Endothelial cell of umbilical vein (primary cell): ENCODE measurements around the gene REC8. TPM values are rescaled to one million over a fixed set of nuclear protein-coding genes. Genes with fewer than 3 reads are reported as not detected.

Source experiments
- BruUV-seq: library from RNA; stranded (reverse); fragments of 400-500 nt; replicated peaks from 2 replicates; lab custom pipeline; 2021; lab: Mats Ljungman, UMichigan
- CTCF ChIA-PET: fragments of 300-600, 350-600 bp; sonication (Branson Sonifier 250); formaldehyde crosslinking; loops from one replicate; lab custom pipeline; 2021; ENCODE audit warnings: antibody characterized with exemption, inconsistent platforms; lab: Charles Lee
- POLR2A ChIA-PET: fragments of 300-600, 350-600 bp; sonication (Branson Sonifier 250); formaldehyde crosslinking; loops from one replicate; lab custom pipeline; 2021; ENCODE audit warnings: antibody characterized with exemption, inconsistent platforms; lab: Charles Lee
- DNase-seq: peaks from one replicate; pipeline ENCODE4 v3.0.0-alpha.2; 2011; ENCODE audit warnings: low read depth, low spot score
- FAIRE-seq: peaks from 2 replicates; lab custom pipeline; 2011; peaks lifted over from hg19 to GRCh38; lab: Jason Lieb, UNC
- H2AFZ ChIP-seq: 2 replicates; pipeline ENCODE4 v1.6.0; 2012; ENCODE audit warnings: low read depth, low read length, control low read depth, inconsistent platforms
- H3K27ac ChIP-seq: 2 replicates; pipeline ENCODE4 v1.5.1; 2011; ENCODE audit warnings: low read depth, mild to moderate bottlenecking, control low read depth, low read length, moderate library complexity; ENCODE audit not compliant: insufficient read depth
- H3K27me3 ChIP-seq, 2 experiments: 2 replicates each; pipeline versions ENCODE4 v1.6.0 to v1.6.1; 2011; ENCODE audit warnings: low read length in 2 of 2, mixed read lengths in 1 of 2; ENCODE audit not compliant: control insufficient read depth in 2 of 2, insufficient read depth in 2 of 2
- H3K36me3 ChIP-seq, 2 experiments: 2 replicates in 1 of 2; 3 replicates in 1 of 2; pipeline ENCODE4 v1.5.1; 2011; ENCODE audit warnings: low read length in 2 of 2, mild to moderate bottlenecking in 1 of 2, moderate library complexity in 1 of 2; ENCODE audit not compliant: control insufficient read depth in 2 of 2, insufficient read depth in 2 of 2; ENCODE audit errors: extremely low read depth in 1 of 2
- H3K4me1 ChIP-seq: 3 replicates; pipeline ENCODE4 v1.5.1; 2011; ENCODE audit warnings: mild to moderate bottlenecking, low read length; ENCODE audit not compliant: control insufficient read depth, insufficient read depth; ENCODE audit errors: extremely low read depth
- H3K4me2 ChIP-seq: 2 replicates; pipeline ENCODE4 v1.6.1; 2011; ENCODE audit warnings: low read length, control low read depth, mixed read lengths; ENCODE audit not compliant: insufficient read depth
- H3K4me3 ChIP-seq, 3 experiments: fragments of 200-600 bp in 1 of 3; sonication (generic), shearing (Covaris generic) in 1 of 3; replicated peaks in 1 of 3; 2 replicates each; pipeline ENCODE4 v1.5.1; 2011 to 2016; ENCODE audit warnings: control low read depth in 3 of 3, low read length in 3 of 3, mild to moderate bottlenecking in 2 of 3, inconsistent platforms in 1 of 3, low read depth in 1 of 3, moderate library complexity in 1 of 3; ENCODE audit not compliant: insufficient read depth in 1 of 3
- H3K79me2 ChIP-seq: 2 replicates; pipeline ENCODE4 v1.6.0; 2012; ENCODE audit warnings: low read length, inconsistent platforms; ENCODE audit not compliant: control insufficient read depth, insufficient read depth
- H3K9ac ChIP-seq: replicated peaks from 2 replicates; pipeline ENCODE3; 2011; ENCODE audit warnings: low read length, control low read depth; ENCODE audit not compliant: insufficient read depth; ENCODE audit errors: extremely low read depth
- H3K9me1 ChIP-seq: replicated peaks from 3 replicates; pipeline ENCODE4 v1.6.0; 2011; ENCODE audit warnings: mild to moderate bottlenecking, low read length; ENCODE audit not compliant: control insufficient read depth, insufficient read depth; ENCODE audit errors: extremely low read depth
- H3K9me3 ChIP-seq: replicated peaks from 2 replicates; pipeline ENCODE4 v1.5.1; 2012; ENCODE audit warnings: low read length, inconsistent platforms; ENCODE audit not compliant: control insufficient read depth, insufficient read depth
- H4K20me1 ChIP-seq: replicated peaks from 2 replicates; pipeline ENCODE3; 2011; ENCODE audit warnings: mild to moderate bottlenecking, low read length; ENCODE audit not compliant: control insufficient read depth, insufficient read depth; ENCODE audit errors: extremely low read depth
- EZH2 ChIP-seq: IDR thresholded peaks from 2 replicates; pipeline ENCODE4 v1.6.1; 2012; ENCODE audit warnings: borderline replicate concordance, low read depth, mild to moderate bottlenecking, moderate library complexity, low read length, inconsistent platforms; ENCODE audit not compliant: severe bottlenecking
- FOS ChIP-seq: IDR thresholded peaks from 2 replicates; pipeline ENCODE4 v1.6.1; 2011; ENCODE audit warnings: mild to moderate bottlenecking, low read length, moderate library complexity, borderline replicate concordance; ENCODE audit not compliant: insufficient read depth
- JUN ChIP-seq: IDR thresholded peaks from 2 replicates; pipeline ENCODE4 v1.6.1; 2011; ENCODE audit warnings: borderline replicate concordance, low read depth; ENCODE audit not compliant: insufficient read length, insufficient read depth
- MYC ChIP-seq: IDR thresholded peaks from one replicate; pipeline ENCODE4 v1.6.1; 2011; ENCODE audit warnings: mild to moderate bottlenecking, low read depth, low read length
- POLR2A ChIP-seq: IDR thresholded peaks from 2 replicates; pipeline ENCODE4 v1.6.1; 2012; ENCODE audit warnings: low read depth, mild to moderate bottlenecking, control low read depth, low read length
- dilution Hi-C: fragments of 300-500 bp; cut with MboI; formaldehyde crosslinking; loops from one replicate; pipeline ENCODE4 v1.15.0; 2019; ENCODE audit warnings: low sequenced_read_pairs; ENCODE audit not compliant: extremely low pct_ligation_motif_present
- intact Hi-C: fragments of 100-400 bp; cut with micrococcal nuclease; formaldehyde crosslinking; loops from one replicate; pipeline ENCODE4 v1.10.0; 2022
- polyA plus RNA-seq, 4 experiments: library from polyadenylated mRNA; depleted of rRNA in 3 of 4; stranded (reverse) in 3 of 4; unstranded in 1 of 4; fragments of >200 nt; gene quantifications; 2 replicates each; pipeline versions ENCODE4 v1.2.1 to v1.2.3, GENCODE V29; 2011 to 2012; ENCODE audit warnings: missing spikeins in 1 of 4
- total RNA-seq: library from RNA; stranded (reverse); gene quantifications from 2 replicates; pipeline ENCODE4 v1.2.3, GENCODE V29; 2021
- TF ChIP-seq, protein P1 (sequence below): IDR thresholded peaks from 2 replicates; pipeline ENCODE4 v1.6.1; 2011; ENCODE audit not compliant: insufficient read depth, insufficient read length
- TF ChIP-seq, protein P2 (sequence below), 2 donors: IDR thresholded peaks; 1 replicate in 1 of 2; 2 replicates in 1 of 2; pipeline ENCODE4 v1.5.1; 2011; ENCODE audit warnings: low read length in 2 of 2, mild to moderate bottlenecking in 2 of 2, moderate library complexity in 2 of 2, control low read depth in 1 of 2, inconsistent platforms in 1 of 2, low read depth in 1 of 2; ENCODE audit not compliant: insufficient read depth in 1 of 2; ENCODE audit errors: extremely low read depth in 1 of 2

Gene REC8
- total and polyA plus RNA-seq, 2 donors (not counting 3 experiments of a cell fraction or from before 2014, with no cell fraction given), result 12.5 to 33.6 TPM

DNA sequence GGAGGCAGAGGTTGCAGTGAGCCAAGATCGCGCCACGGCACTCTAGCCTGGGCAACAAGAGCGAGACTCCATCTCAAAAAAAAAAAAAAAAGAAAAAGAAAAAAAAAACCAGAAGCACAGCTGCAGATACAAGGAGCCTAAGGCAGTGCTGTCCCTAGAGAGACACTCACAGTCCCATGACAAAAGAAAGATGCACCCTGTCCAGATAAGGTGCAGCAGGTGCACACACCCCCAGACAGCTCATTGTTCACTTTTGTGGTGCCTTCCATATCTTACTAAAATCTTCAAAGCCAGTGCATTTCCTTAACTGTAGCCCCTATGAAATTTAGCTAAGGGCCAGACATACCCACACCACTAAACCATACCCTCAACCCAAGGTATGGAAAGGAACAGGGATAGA lies 49.5 kb upstream of the REC8 start:
- intact Hi-C loops (no loop called here), dilution Hi-C loops (no loop called here)
- no peaks in the 10 kb centered on the region for H3K4me1 ChIP-seq
- ChIA-PET POLR2A (no interaction called here), CTCF (interaction anchor here (0.6 to 1.3 kb wide), 2 partner anchors 39 to 64 kb away, joined by 3 read pairs; partner anchors contain the start of gene IRF9)
- DNase-seq (no peak), FAIRE-seq (no peak)
- no peak overlapping the region for H3K27ac ChIP-seq
- BruUV-seq, result no TSS peak
- H3K27me3 ChIP-seq, result no peaks in the 10 kb centered on the region
- peaks cover 11 to 35% of the 10 kb centered on the region in 2 experiments for H3K36me3 ChIP-seq
- TF ChIP-seq FOS (no peak), EZH2 (no peak)
- no peaks in the 10 kb centered on the region for H3K9me3 ChIP-seq
- no peaks in the 10 kb centered on the region for H3K79me2 ChIP-seq
- H2AFZ ChIP-seq, result no peak overlapping the region
- H4K20me1 ChIP-seq, result no peaks in the 10 kb centered on the region
- H3K4me2 ChIP-seq, result no peak overlapping the region
- no peaks in the 10 kb centered on the region for H3K9me1 ChIP-seq
- H3K9ac ChIP-seq, result no peak overlapping the region
- no peak overlapping the region for H3K4me3 ChIP-seq

DNA sequence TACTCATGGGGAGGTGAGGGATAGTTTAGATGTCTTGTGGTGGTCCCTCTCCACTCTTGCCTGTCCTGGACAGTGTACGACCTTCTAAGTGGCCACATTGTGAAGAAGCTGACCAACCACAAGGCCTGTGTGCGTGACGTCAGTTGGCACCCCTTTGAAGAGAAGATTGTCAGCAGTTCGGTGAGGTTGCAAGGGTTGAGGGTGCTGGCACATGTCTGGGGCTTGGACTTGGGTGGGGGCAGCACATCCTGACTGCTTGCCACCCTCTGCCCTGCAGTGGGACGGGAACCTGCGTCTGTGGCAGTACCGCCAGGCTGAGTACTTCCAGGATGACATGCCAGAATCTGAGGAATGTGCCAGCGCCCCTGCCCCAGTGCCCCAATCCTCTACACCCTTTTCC lies 49.0 kb upstream of the REC8 start:
- H3K4me2 ChIP-seq, result no peak overlapping the region
- no peaks in the 10 kb centered on the region for H3K9me3 ChIP-seq
- BruUV-seq, result no TSS peak
- H3K79me2 ChIP-seq, result no peaks in the 10 kb centered on the region
- FAIRE-seq (no peak), DNase-seq (no peak)
- intact Hi-C loops (no loop called here), dilution Hi-C loops (no loop called here)
- H3K27me3 ChIP-seq, result no peaks in the 10 kb centered on the region
- H3K27ac ChIP-seq, result no peak overlapping the region
- no peak overlapping the region for H3K4me3 ChIP-seq
- POLR2A ChIA-PET, result no interaction called here
- H3K9me1 ChIP-seq, result no peaks in the 10 kb centered on the region
- H3K36me3 ChIP-seq, result peaks cover 11 to 35% of the 10 kb centered on the region in 2 experiments
- no peak overlapping the region for H3K9ac ChIP-seq
- H2AFZ ChIP-seq, result no peak overlapping the region
- CTCF ChIA-PET, result interaction anchor here (0.6 to 1.3 kb wide), 2 partner anchors 38 to 64 kb away, joined by 3 read pairs; partner anchors contain the start of gene IRF9
- TF ChIP-seq POLR2A (no peak), MYC (no peak), FOS (no peak), EZH2 (no peak), JUN (no peak)
- TF ChIP-seq, protein P1, sequence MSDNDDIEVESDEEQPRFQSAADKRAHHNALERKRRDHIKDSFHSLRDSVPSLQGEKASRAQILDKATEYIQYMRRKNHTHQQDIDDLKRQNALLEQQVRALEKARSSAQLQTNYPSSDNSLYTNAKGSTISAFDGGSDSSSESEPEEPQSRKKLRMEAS, result no peak
- TF ChIP-seq, protein P2, sequence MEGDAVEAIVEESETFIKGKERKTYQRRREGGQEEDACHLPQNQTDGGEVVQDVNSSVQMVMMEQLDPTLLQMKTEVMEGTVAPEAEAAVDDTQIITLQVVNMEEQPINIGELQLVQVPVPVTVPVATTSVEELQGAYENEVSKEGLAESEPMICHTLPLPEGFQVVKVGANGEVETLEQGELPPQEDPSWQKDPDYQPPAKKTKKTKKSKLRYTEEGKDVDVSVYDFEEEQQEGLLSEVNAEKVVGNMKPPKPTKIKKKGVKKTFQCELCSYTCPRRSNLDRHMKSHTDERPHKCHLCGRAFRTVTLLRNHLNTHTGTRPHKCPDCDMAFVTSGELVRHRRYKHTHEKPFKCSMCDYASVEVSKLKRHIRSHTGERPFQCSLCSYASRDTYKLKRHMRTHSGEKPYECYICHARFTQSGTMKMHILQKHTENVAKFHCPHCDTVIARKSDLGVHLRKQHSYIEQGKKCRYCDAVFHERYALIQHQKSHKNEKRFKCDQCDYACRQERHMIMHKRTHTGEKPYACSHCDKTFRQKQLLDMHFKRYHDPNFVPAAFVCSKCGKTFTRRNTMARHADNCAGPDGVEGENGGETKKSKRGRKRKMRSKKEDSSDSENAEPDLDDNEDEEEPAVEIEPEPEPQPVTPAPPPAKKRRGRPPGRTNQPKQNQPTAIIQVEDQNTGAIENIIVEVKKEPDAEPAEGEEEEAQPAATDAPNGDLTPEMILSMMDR (IDR thresholded peaks at IDR 0.05; ENCODE audit: extremely low read depth in 1 of 2, insufficient read depth in 1 of 2, low read depth in 1 of 2, low read length in 2 of 2), result no peak
- no peaks in the 10 kb centered on the region for H4K20me1 ChIP-seq
- no peaks in the 10 kb centered on the region for H3K4me1 ChIP-seq
